ENCODE measurements around the gene SMURF1. TPM values are rescaled to one million over a fixed set of nuclear protein-coding genes. Genes with fewer than 3 reads are reported as not detected.

Gene SMURF1
- total RNA-seq, 3 donors from 2014 or later (not counting 1 experiment from before 2014, with no cell fraction given) = 33.3 to 34.7 (median 34.2) TPM

DNA sequence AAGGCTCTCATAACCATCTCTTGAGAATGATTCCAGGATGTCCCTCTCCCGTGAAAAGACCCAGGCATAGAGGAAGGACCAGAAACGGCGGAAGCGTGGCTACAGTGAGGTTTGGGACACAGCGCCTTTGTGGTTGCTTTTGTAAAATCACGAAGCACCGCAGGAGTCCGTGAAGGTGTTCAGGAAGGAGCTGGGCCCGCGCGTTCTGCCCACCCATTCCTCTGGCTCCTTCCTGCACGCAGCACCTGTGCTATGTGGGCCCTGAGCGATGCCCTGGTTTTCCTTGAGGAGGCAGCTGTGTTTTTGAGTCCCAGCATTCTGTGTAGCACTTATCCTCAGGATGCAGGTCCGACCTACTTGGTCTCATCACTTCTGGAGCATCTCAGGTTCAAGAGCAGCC, 152.8 kb downstream of the SMURF1 start:
- ATAC-seq = no peak
- Mint-ChIP-seq H3K36me3 (peaks cover 47% of the 10 kb centered on the region), H3K27me3 (ENCODE audit: low read depth in 2 of 2) (no peaks in the 10 kb centered on the region), H3K4me3 (no peak overlapping the region), H3K9me3 (no peaks in the 10 kb centered on the region), H3K4me1 (peaks cover 0 to 8% of the 10 kb centered on the region in 2 donors), H3K27ac (no peak overlapping the region)
- intact Hi-C loops (cut with micrococcal nuclease) = no loop called here
- DNase-seq = no peak
- peaks cover 9% of the 10 kb centered on the region for H3K4me1 ChIP-seq (ENCODE audit: control insufficient read depth, insufficient read depth, low read length)
- TF ChIP-seq, protein P1, sequence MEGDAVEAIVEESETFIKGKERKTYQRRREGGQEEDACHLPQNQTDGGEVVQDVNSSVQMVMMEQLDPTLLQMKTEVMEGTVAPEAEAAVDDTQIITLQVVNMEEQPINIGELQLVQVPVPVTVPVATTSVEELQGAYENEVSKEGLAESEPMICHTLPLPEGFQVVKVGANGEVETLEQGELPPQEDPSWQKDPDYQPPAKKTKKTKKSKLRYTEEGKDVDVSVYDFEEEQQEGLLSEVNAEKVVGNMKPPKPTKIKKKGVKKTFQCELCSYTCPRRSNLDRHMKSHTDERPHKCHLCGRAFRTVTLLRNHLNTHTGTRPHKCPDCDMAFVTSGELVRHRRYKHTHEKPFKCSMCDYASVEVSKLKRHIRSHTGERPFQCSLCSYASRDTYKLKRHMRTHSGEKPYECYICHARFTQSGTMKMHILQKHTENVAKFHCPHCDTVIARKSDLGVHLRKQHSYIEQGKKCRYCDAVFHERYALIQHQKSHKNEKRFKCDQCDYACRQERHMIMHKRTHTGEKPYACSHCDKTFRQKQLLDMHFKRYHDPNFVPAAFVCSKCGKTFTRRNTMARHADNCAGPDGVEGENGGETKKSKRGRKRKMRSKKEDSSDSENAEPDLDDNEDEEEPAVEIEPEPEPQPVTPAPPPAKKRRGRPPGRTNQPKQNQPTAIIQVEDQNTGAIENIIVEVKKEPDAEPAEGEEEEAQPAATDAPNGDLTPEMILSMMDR (IDR thresholded peaks at IDR 0.05) = no peak
- no peak overlapping the region for H3K4me3 ChIP-seq (ENCODE audit: low read length)
- peaks cover 93% of the 10 kb centered on the region for H3K36me3 ChIP-seq (ENCODE audit: control insufficient read depth, insufficient read depth, low read length)
- no peaks in the 10 kb centered on the region for H3K9me3 ChIP-seq (ENCODE audit: control insufficient read depth, insufficient read depth, low read length)
- WGBS (ENCODE audit: insufficient coverage) = 97% methylated on average over 14 of the region's 14 CpGs
- no peaks in the 10 kb centered on the region for H3K27me3 ChIP-seq (ENCODE audit: control insufficient read depth, insufficient read depth, low read length)
- H3K27ac ChIP-seq (ENCODE audit: low read length) = no peak overlapping the region

DNA sequence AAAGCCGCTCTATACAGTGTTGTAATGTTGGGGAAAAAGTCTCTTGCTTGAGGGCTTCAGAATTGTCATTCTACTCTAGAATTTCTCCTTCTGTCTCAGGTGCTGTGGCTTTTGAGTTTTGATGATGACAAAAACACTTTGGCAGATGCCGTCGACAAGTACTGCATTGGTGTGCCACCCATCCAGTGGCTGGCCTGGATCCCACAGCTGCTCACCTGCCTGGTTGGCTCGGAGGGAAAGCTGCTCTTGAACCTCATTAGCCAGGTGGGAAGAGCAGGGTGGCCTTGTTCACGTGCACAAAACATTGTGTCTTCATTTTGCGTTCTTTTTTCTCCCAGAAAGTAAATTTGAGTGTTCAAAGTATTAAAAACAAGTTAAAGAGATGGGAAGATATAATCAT, 153.6 kb downstream of the SMURF1 start:
- DNase-seq (no peak), ATAC-seq (no peak)
- no peak overlapping the region for H3K4me3 ChIP-seq (ENCODE audit: low read length)
- Mint-ChIP-seq H3K4me1 (peaks cover 0 to under 1% of the 10 kb centered on the region in 2 donors), H3K9me3 (peaks cover 2 to 4% of the 10 kb centered on the region in 2 donors), H3K36me3 (peaks cover 55% of the 10 kb centered on the region), H3K27ac (no peak overlapping the region), H3K4me3 (no peak overlapping the region), H3K27me3 (ENCODE audit: low read depth in 2 of 2) (no peaks in the 10 kb centered on the region)
- H3K4me1 ChIP-seq (ENCODE audit: control insufficient read depth, insufficient read depth, low read length) = peaks cover 9% of the 10 kb centered on the region
- H3K27me3 ChIP-seq (ENCODE audit: control insufficient read depth, insufficient read depth, low read length) = no peaks in the 10 kb centered on the region
- 98% methylated on average over 4 of the region's 6 CpGs for WGBS (ENCODE audit: insufficient coverage)
- H3K9me3 ChIP-seq (ENCODE audit: control insufficient read depth, insufficient read depth, low read length) = no peaks in the 10 kb centered on the region
- intact Hi-C loops (cut with micrococcal nuclease) = no loop called here
- no peak overlapping the region for H3K27ac ChIP-seq (ENCODE audit: low read length)
- H3K36me3 ChIP-seq (ENCODE audit: control insufficient read depth, insufficient read depth, low read length) = peaks cover 95% of the 10 kb centered on the region
- TF ChIP-seq, protein P1 (IDR thresholded peaks at IDR 0.05) = no peak

DNA sequence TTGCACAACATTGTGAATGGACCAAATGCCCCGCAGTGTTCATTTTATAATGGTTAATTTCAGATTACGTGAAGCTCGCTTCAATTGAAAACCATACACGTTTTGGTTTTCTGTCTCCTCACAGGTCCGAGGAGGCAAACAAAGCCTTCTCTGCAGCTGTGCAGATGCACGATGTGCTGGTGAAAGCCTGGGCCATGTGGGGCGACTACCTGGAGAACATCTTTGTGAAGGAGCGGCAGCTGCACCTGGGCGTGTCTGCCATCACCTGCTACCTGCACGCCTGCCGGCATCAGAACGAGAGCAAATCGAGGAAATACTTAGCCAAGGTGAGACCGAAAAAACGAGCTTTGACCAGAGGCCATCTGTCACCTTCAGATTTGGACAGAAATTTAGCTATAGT, 155.3 kb downstream of the SMURF1 start:
- intact Hi-C loops (cut with micrococcal nuclease) = no loop called here
- no peak for ATAC-seq
- Mint-ChIP-seq H3K4me1 (no peaks in the 10 kb centered on the region), H3K27me3 (ENCODE audit: low read depth in 2 of 2) (no peaks in the 10 kb centered on the region), H3K36me3 (peaks cover 72% of the 10 kb centered on the region), H3K27ac (no peak overlapping the region), H3K4me3 (no peak overlapping the region), H3K9me3 (peaks cover 2 to 4% of the 10 kb centered on the region in 2 donors)
- WGBS (ENCODE audit: insufficient coverage) = 96% methylated on average over 15 of the region's 15 CpGs
- Histone ChIP-seq H3K27ac (ENCODE audit: low read length) (no peak overlapping the region), H3K4me1 (ENCODE audit: control insufficient read depth, insufficient read depth, low read length) (peaks cover 9% of the 10 kb centered on the region), H3K36me3 (ENCODE audit: control insufficient read depth, insufficient read depth, low read length) (peaks cover 96% of the 10 kb centered on the region), H3K27me3 (ENCODE audit: control insufficient read depth, insufficient read depth, low read length) (no peaks in the 10 kb centered on the region), H3K4me3 (ENCODE audit: low read length) (no peak overlapping the region), H3K9me3 (ENCODE audit: control insufficient read depth, insufficient read depth, low read length) (no peaks in the 10 kb centered on the region)
- DNase-seq = no peak
- TF ChIP-seq, protein P1 (IDR thresholded peaks at IDR 0.05) = no peak

DNA sequence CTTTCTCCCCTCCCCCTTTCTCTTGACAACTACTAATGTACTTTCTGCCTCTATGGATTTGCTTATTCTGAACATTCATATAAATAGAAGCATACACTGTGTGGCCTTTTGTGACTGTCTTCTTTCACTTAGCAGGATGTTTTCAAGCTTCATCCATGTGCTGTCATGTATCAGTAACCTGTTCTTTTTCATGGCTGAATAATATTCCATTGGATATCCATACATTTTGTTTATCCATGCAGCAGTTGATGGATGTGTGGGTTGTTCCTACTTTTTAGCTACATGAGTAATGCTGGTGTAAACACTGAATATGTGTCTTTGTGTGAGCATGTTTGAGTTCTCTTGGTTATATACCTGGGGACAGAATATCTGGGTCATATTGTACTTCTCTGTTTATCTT, 158.0 kb downstream of the SMURF1 start:
- Mint-ChIP-seq H3K27me3 (ENCODE audit: low read depth in 2 of 2) (no peaks in the 10 kb centered on the region), H3K36me3 (peaks cover 65% of the 10 kb centered on the region), H3K27ac (no peak overlapping the region), H3K9me3 (peaks cover 2 to 4% of the 10 kb centered on the region in 2 donors), H3K4me1 (no peaks in the 10 kb centered on the region), H3K4me3 (no peak overlapping the region)
- H3K27me3 ChIP-seq (ENCODE audit: control insufficient read depth, insufficient read depth, low read length) = no peaks in the 10 kb centered on the region
- H3K9me3 ChIP-seq (ENCODE audit: control insufficient read depth, insufficient read depth, low read length) = no peaks in the 10 kb centered on the region
- intact Hi-C loops (cut with micrococcal nuclease) = no loop called here
- no peak overlapping the region for H3K4me3 ChIP-seq (ENCODE audit: low read length)
- peaks cover 9% of the 10 kb centered on the region for H3K4me1 ChIP-seq (ENCODE audit: control insufficient read depth, insufficient read depth, low read length)
- no peak for ATAC-seq
- peaks cover 94% of the 10 kb centered on the region for H3K36me3 ChIP-seq (ENCODE audit: control insufficient read depth, insufficient read depth, low read length)
- TF ChIP-seq, protein P1 (IDR thresholded peaks at IDR 0.05) = no peak
- DNase-seq = no peak
- H3K27ac ChIP-seq (ENCODE audit: low read length) = no peak overlapping the region
